HG02970 (cell line): Measurements from ENCODE around the gene B3GALT5.

Source experiments
- ATAC-seq: cut with Tn5 transposase; IDR thresholded peaks from one replicate; pipeline ENCODE4 v1.9.1; 2021; ENCODE audit warnings: mild to moderate bottlenecking, moderate library complexity, moderate number of reproducible peaks; ENCODE audit not compliant: unreplicated experiment, low FRiP score

B3GALT5 gene

GRCh38 chr21:39641827-39642450 is 29.2 kb downstream of the B3GALT5 start:
- no peak for ATAC-seq

GRCh38 chr21:39644062-39644560 is 31.4 kb downstream of the B3GALT5 start:
- no peak for ATAC-seq

- ATAC-seq: no peak
Measured at GRCh38 chr21:39645331-39645730, 32.6 kb downstream of the B3GALT5 start.

GRCh38 chr21:39647476-39647875 is 34.7 kb downstream of the B3GALT5 start:
- no peak for ATAC-seq

GRCh38 chr21:39648879-39649278 is 36.1 kb downstream of the B3GALT5 start:
- ATAC-seq: no peak

- ATAC-seq: no peak
Measured at GRCh38 chr21:39649526-39649925, 36.8 kb downstream of the B3GALT5 start.

GRCh38 chr21:39650306-39650705 is 37.6 kb downstream of the B3GALT5 start:
- ATAC-seq: no peak

- ATAC-seq: no peak
Measured at GRCh38 chr21:39650801-39651200, 38.1 kb downstream of the B3GALT5 start.

- no peak for ATAC-seq
Measured at GRCh38 chr21:39651206-39651605, 38.5 kb downstream of the B3GALT5 start.

GRCh38 chr21:39654951-39655350 is 42.2 kb downstream of the B3GALT5 start:
- no peak for ATAC-seq

GRCh38 chr21:39655589-39655988 is 42.8 kb downstream of the B3GALT5 start:
- ATAC-seq: no peak

- ATAC-seq: no peak
Measured at GRCh38 chr21:39656209-39656608, 43.5 kb downstream of the B3GALT5 start.

GRCh38 chr21:39657091-39657689 is 44.5 kb downstream of the B3GALT5 start:
- ATAC-seq: no peak

- ATAC-seq: no peak
Measured at GRCh38 chr21:39658066-39658465, 45.3 kb downstream of the B3GALT5 start.

- no peak for ATAC-seq
Measured at GRCh38 chr21:39659070-39659815, 46.5 kb downstream of the B3GALT5 start.

GRCh38 chr21:39660191-39660980 is 47.6 kb downstream of the B3GALT5 start:
- ATAC-seq: no peak

GRCh38 chr21:39661121-39661520 is 48.4 kb downstream of the B3GALT5 start:
- no peak for ATAC-seq

- no peak for ATAC-seq
Measured at GRCh38 chr21:39661740-39662139, 49.0 kb downstream of the B3GALT5 start.

GRCh38 chr21:39662411-39662953 is 49.7 kb downstream of the B3GALT5 start:
- ATAC-seq: no peak

GRCh38 chr21:39663066-39663465 is 50.3 kb downstream of the B3GALT5 start:
- no peak for ATAC-seq
